ENCODE data around the gene GIGYF2.

Gene GIGYF2

DNA sequence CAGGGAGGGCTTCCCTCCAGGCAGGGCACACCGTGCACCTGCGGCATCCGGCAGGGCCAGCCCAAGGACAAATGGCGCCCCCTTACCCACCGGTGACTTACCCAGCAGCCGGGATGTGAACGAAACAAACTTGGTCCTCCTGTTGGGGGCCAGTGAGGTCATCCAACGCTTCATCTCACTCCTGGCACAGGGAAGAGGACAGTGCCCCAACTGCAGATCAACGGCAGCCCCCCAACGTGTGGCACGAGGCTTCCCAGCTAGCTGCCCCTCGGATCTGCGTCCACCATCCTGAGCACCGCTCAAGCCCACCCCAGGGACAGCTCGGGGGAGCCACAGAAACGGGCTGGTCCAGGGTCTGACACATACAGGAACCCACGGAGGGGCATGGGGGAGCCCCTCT is 185.0 kb downstream of the GIGYF2 start:
- no peaks in the 10 kb centered on the region for H3K36me3 Mint-ChIP-seq
- no peak overlapping the region for H3K27ac Mint-ChIP-seq
- H3K4me3 Mint-ChIP-seq: no peak overlapping the region
- no peaks in the 10 kb centered on the region for H3K9me3 Mint-ChIP-seq
- H3K27me3 Mint-ChIP-seq: peaks cover 4% of the 10 kb centered on the region
- H3K4me1 Mint-ChIP-seq: no peaks in the 10 kb centered on the region

DNA sequence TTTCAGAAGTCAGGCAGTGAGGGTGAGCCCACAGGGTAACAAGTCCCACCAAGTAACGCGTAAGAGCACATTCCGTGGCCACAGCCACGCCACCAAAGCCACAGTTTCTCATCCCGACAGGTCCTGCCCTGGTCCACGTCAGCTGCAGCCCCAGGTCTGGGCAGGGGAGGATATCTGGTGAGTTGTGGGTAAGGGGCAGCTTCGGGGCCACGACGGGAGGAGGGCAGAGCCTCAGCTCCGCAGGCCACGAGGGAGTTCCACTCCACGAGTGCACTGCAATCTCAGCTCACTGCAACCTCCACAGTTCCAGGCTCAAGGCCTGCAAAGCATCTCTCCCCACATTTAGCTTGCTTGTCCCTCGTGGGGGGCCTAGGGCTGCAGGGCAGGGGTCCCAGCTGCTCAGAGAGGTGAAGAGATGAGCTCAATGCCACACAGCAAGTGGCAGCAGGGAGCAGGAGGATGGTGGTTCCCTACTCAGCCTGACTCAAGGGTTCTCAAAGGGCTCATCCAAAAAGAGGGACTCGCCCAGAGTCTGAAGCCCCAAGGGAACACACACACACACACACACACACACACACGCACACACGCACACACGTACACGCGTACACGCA is 185.5 kb downstream of the GIGYF2 start:
- peaks cover 2% of the 10 kb centered on the region for H3K27me3 Mint-ChIP-seq
- no peaks in the 10 kb centered on the region for H3K9me3 Mint-ChIP-seq
- H3K4me3 Mint-ChIP-seq: no peak overlapping the region
- no peak overlapping the region for H3K27ac Mint-ChIP-seq
- no peaks in the 10 kb centered on the region for H3K36me3 Mint-ChIP-seq
- H3K4me1 Mint-ChIP-seq: no peaks in the 10 kb centered on the region

DNA sequence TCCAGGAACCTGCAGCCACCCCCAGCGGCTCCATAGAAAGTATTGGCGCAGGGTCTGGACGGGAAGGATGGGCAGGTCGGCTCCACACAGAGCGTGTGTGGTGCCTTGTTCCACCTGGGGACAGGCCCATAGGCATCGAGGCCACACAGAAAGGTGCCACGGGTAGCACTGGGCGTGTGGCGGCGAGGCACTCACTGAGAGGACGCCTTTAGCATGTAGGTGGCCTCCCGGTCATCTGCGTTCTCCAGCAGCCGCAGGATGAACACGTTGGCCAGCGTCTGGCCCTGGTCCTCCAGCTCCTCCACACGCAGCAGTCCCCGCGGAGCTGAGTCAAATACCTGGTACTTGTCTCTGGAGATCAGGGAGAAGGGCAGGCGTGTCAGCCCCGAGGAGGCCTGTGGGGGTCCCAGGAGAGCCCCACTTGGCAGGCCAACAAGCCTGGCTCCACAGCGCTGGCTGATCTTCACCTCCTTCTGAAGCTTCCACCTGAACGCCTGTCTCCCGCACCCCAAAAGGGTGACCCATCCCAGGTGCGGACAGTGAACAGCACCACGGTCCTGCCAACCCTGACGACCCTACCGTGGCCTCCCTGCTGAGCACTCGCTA is 186.1 kb downstream of the GIGYF2 start:
- H3K27me3 Mint-ChIP-seq: no peaks in the 10 kb centered on the region
- no peaks in the 10 kb centered on the region for H3K4me1 Mint-ChIP-seq
- no peak overlapping the region for H3K27ac Mint-ChIP-seq
- no peaks in the 10 kb centered on the region for H3K9me3 Mint-ChIP-seq
- no peaks in the 10 kb centered on the region for H3K36me3 Mint-ChIP-seq
- H3K4me3 Mint-ChIP-seq: no peak overlapping the region

DNA sequence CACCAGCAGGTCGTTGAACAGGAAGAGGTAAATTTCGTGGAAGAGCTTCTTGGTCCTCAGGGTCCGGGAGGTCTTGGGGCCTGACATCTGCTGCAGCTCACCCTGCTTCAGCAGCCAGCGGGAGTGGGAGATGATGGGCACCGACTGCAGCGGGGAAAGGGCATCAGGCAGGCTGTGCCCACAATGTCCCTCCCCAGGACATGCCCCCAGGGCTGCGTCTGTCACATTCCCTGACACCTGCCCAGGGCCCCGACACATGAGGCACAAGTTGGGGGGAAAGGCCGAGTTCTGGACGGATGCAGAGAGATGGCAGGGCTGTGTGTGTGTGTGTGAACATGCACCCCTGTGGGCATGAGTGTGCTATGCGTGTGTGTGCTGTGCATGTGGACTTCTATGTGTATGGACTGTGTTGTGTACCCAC is 186.9 kb downstream of the GIGYF2 start:
- Mint-ChIP-seq H3K4me1 (no peaks in the 10 kb centered on the region), H3K9me3 (no peaks in the 10 kb centered on the region), H3K27ac (no peak overlapping the region), H3K27me3 (no peaks in the 10 kb centered on the region), H3K36me3 (no peaks in the 10 kb centered on the region), H3K4me3 (no peak overlapping the region)

DNA sequence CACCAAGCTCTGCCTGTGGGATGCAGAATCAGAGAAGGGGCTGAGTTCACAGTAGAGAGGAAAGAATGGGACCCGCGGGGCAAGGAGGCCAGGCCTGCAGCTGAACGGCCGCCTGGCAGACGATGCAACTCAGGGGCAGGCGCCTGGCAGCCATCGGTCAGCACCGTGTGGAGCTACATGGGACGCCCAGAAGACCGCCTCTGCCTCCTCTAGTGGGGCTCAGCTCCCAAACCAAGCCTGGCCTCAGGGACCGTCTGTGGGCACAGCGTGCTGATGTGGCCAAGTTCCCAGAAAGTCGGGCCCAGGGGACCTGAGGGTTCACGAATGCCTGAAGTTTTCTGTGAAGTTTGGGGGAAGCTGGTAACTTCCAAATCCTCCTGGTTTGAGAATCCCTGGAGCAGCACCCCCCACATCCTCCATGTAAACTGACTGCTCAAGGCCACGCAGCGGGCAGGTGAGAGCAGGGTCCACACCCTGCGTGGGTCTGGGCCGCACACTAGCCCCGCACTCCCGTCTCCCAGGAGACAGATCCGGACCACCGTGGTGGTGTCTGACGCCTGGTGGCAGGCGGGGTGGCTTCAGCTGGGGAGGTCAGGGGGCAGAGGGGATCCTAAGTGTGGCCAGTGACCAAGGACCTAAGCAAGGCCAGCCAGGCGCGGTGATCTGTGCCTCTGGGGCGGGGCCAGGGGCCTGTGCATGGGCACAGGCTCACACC is 187.6 kb downstream of the GIGYF2 start:
- Mint-ChIP-seq H3K27ac (no peak overlapping the region), H3K27me3 (no peaks in the 10 kb centered on the region), H3K4me3 (no peak overlapping the region), H3K9me3 (no peaks in the 10 kb centered on the region), H3K36me3 (no peaks in the 10 kb centered on the region), H3K4me1 (no peaks in the 10 kb centered on the region)

DNA sequence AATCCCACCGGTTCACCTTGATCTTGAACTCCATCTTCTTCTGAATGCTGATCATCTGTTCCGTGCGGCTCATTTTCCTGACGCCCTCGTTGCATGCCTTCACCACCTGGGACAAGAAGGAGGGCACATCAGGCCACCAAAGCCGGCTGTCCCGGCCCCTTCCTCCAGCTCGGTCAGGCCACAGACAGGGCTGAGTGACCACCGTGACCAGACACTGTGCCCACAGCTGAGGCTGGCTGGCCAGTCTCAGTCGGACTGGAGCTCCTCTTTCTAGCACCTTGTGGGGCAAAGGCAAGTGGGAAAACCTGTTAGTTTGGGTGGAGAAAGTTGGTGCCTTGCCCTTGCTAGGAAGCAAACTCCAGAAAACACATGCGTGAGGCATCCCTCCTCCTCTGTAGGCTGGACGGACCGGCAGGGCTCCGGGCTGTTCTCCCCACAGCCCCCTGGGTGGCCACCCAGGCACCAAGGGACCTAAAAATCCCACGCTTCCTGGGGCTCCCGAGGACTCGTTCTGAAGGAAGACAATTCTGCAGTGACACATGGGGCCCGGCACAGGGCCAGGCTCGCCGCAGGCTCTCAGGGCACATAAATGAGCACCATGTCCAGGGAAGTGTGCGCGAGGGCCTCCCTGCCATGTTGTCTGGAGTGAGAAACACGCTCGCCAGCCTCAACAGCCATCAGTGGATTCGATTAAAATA is 188.3 kb downstream of the GIGYF2 start:
- Mint-ChIP-seq H3K27me3 (no peaks in the 10 kb centered on the region), H3K9me3 (no peaks in the 10 kb centered on the region), H3K27ac (no peak overlapping the region), H3K36me3 (no peaks in the 10 kb centered on the region), H3K4me3 (no peak overlapping the region), H3K4me1 (no peaks in the 10 kb centered on the region)

DNA sequence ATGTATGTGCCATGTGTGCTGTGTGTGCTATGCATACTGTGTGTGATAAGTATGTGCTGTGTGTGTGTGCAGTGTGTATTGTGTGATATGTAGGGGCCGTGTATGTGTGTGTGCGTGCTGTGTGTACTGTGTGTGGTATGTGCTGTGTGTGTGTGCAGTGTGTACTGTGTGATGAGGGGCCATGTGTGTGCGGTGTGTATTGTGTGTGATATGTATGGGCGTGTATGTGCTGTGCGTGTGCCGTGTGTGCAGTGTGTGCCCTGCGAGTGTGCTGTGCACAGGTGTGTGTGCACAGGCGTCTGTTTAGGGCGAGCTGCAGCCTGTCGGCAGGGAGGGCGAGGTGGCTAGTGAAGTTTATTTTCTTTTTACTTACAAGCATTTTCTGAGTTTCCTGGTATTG is 189.0 kb downstream of the GIGYF2 start:
- Mint-ChIP-seq H3K4me3 (no peak overlapping the region), H3K27ac (no peak overlapping the region), H3K27me3 (no peaks in the 10 kb centered on the region), H3K4me1 (no peaks in the 10 kb centered on the region), H3K9me3 (no peaks in the 10 kb centered on the region), H3K36me3 (no peaks in the 10 kb centered on the region)

DNA sequence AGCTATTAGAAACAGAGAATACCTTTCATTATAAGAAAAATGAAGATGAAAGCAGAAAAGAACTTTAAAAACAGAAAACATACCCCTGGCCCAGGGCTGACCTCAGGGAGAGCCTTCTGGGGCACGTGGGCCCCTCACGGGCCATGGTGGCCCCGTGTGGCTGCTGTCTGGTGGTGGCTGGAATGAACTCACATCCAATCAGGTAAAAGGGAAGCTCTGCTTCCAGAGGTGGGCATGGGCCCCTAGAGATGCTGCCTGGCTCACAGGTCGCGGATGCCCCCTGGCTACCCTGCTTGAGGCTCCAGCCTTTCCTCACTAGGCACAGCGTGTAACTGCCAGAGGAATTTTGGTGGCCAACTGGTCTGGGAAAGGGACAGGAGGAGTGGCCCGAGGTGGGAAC is 189.5 kb downstream of the GIGYF2 start:
- Mint-ChIP-seq H3K27ac (no peak overlapping the region), H3K4me3 (no peak overlapping the region), H3K4me1 (no peaks in the 10 kb centered on the region), H3K36me3 (no peaks in the 10 kb centered on the region), H3K9me3 (no peaks in the 10 kb centered on the region), H3K27me3 (no peaks in the 10 kb centered on the region)

DNA sequence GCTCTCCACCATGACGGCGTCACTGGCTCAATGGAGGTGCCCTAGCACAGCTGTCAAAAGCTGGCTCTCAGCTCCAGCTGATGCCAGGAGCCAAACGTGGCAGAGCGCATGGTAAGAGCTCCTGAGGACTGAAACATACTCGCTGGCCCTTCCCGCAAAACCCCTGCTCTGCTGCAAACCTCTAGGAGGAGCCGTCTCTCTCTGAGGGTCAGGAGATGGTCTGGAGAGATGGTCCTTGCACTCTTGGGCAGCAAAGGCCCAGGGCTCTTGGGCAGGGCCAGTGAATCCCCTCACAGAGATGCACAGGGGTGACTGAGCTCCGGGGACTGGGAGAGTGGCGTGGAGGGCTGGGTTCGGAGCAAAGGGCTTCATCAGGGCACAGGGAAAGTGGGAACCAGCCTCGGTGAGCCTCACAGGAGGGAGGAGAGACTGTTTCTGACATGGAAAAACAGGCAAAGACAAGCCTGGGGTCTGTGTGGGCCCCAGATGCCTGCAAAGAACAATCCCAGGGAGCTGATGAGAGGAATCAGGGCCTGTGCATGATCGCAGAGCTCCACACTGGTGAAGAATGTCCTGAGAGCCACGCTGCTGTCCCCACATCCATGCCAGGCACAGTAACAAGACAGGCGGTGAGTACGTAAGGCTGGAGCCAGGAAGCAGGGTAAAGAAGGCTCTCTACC is 190.2 kb downstream of the GIGYF2 start:
- Mint-ChIP-seq H3K27ac (no peak overlapping the region), H3K4me3 (no peak overlapping the region), H3K36me3 (no peaks in the 10 kb centered on the region), H3K4me1 (no peaks in the 10 kb centered on the region), H3K27me3 (no peaks in the 10 kb centered on the region), H3K9me3 (no peaks in the 10 kb centered on the region)

DNA sequence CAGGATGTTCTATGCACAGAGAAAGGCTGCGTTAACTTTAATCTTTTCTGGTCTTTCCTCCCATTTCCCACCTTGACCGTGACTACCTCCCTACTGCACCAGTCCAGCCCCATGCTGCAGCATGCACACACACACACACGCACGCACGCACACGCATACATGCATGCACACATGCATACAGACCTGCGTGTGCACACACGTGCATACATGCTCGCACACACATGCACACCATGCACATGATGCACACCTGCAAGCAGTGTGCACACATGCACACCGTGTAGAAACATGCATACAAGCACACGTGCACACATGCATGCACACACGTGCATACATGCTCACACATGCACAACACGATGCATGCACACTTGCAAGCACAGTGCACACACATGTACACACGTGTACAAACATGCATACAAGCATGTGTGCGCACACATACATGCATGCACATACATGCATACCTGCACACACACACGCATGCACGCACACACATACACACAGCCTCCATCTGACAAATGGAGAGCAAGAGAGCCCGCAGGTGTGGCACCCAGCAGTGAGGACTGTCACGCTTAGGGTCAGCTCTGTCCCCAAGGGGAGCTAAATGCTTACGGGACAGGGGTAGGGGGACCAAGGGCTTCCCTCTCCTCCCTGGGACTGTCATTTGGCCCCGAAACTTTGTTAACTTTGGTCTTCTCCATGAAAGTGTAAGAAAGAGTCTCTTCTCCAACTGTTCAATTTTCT is 191.1 kb downstream of the GIGYF2 start:
- Mint-ChIP-seq H3K4me3 (no peak overlapping the region), H3K27ac (no peak overlapping the region), H3K9me3 (no peaks in the 10 kb centered on the region), H3K4me1 (no peaks in the 10 kb centered on the region), H3K36me3 (no peaks in the 10 kb centered on the region), H3K27me3 (no peaks in the 10 kb centered on the region)

DNA sequence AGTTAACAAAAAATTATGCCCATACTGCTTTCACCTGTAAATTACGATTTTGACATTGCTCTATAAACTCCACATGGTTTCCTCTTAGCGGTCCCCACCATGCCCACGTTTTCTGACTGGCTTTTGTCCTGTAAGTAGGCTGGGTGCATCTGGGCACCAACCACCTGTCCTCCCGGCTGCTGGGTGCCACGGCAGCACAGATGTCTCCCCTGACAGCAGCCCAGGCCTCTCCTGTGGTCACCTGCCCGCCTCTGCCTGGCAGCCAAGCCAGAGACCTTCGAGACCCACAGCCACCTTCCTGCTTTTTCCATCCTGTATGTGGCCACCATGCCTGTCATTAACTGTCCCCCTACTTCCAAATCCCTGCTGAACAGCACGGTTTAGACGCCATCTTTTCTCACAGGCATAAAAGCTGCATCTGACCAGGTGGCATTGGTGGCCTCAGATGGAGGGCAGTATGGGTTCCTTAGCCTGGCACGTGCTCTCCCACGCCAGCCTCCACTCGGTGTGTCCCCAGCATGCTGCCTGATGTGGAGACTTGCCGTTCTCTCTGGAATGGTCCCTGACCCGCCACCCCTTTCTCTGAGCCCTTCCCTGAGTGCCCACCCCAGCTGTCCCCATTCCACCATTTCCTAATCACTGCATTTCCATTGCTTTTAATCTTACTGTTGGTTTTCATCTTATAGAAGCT is 191.9 kb downstream of the GIGYF2 start:
- no peak overlapping the region for H3K27ac Mint-ChIP-seq

DNA sequence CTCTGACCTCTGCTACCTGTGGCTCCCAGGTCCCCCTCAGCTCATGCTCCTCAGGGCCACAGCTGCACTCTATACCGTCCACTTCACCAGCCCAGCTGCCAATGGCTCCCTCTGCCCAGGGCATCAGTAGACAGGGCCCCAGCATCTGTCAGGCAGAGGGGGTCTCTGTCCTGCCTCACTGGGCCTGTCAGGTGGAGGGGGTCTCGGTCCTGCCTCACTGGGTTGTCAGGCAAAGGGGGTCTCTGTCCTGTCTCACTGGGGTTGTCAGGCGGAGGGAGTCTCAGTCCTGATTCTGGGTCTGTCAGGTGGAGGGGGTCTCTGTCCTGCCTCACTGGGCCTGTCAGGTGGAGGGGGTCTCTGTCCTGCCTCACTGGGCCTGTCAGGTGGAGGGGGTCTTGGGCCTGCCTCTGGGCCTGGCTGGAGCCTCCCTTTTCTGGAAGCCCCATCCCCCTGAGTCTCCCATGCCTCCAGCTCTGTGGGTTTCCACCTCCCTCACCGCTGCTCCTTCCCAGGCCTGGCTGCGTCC is 192.8 kb downstream of the GIGYF2 start:
- Mint-ChIP-seq H3K27me3 (no peaks in the 10 kb centered on the region), H3K4me1 (no peaks in the 10 kb centered on the region), H3K9me3 (no peaks in the 10 kb centered on the region), H3K4me3 (no peak overlapping the region), H3K36me3 (no peaks in the 10 kb centered on the region), H3K27ac (no peak overlapping the region)

More for the DNA sequence above, 191.9 kb downstream of the GIGYF2 start:
- H3K27me3 Mint-ChIP-seq: no peaks in the 10 kb centered on the region
- no peaks in the 10 kb centered on the region for H3K4me1 Mint-ChIP-seq
- no peak overlapping the region for H3K4me3 Mint-ChIP-seq
- H3K36me3 Mint-ChIP-seq: no peaks in the 10 kb centered on the region
- H3K9me3 Mint-ChIP-seq: no peaks in the 10 kb centered on the region

DNA sequence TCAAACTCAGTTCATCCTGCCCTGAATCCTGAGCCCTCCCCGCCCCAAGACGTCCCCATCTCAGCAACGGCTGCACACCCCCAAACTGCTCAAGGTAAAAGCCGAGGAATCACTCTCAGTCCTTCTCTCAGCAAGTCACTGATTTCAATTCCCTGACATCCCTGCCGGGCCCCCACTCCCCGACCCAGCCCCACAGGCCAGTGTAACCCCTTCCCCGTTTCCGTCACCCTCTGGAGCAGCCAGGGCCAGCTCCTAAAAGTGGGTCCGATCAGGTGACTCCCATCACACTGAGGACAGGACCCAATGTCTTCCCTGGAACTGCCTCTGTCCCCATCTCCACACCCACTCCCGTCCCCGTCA is 193.4 kb downstream of the GIGYF2 start:
- H3K4me1 Mint-ChIP-seq: no peaks in the 10 kb centered on the region
- H3K36me3 Mint-ChIP-seq: no peaks in the 10 kb centered on the region
- H3K4me3 Mint-ChIP-seq: no peak overlapping the region
- H3K27ac Mint-ChIP-seq: no peak overlapping the region
- H3K27me3 Mint-ChIP-seq: no peaks in the 10 kb centered on the region
- H3K9me3 Mint-ChIP-seq: no peaks in the 10 kb centered on the region

DNA sequence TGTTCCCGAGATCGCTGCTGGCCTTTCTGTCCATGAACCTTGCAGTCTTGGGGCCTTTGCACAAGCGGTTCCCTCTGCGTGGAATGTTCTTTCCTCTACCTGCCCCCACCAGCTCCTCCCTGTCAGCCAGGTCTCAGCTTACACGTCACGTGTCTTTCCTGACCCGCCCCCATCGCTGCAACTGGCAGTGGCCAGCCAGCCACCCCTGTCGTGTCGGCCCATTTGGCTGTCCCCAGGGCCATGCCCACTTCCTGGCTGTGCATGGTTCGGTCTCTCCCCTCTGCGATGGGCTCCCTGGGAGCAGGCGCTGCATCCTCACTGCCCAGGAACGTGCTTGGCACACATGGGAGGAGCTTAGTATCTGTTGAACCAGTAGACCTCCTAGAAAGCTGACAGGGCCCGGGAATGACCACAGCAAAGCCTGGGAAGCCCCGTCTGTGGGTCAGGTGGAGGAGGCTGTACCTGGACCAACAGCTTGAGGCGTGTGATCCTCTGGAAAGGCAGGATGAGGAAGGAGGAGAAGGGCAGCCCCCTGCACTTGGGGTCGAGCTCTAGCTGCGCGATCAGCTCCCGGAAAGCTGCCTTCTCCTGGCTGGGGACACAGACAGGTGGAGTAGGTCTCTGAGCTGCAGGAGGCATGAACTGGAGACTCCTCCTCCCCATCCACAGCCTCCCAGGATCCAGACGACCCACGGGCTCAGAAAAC is 193.9 kb downstream of the GIGYF2 start:
- Mint-ChIP-seq H3K36me3 (no peaks in the 10 kb centered on the region), H3K27me3 (no peaks in the 10 kb centered on the region), H3K4me1 (no peaks in the 10 kb centered on the region), H3K4me3 (no peak overlapping the region), H3K9me3 (no peaks in the 10 kb centered on the region), H3K27ac (no peak overlapping the region)

All from activated naive CD4-positive, alpha-beta T cell treated with anti-CD3 and anti-CD28 coated beads, Interleukin-2, amount 50 U/mL, for 24 hours (primary cell).